K562 (cell line): ENCODE measurements around the gene CDKN2C. TPM values are rescaled to one million over a fixed set of nuclear protein-coding genes. Genes with fewer than 3 reads are reported as not detected.

Experiments used
- ARID3A ChIP-seq: IDR thresholded peaks from 2 replicates; pipeline ENCODE4 v1.6.1; 2012; ENCODE audit warnings: low read depth, low read length, improper control_type of control experiment, borderline replicate concordance
- ARNT ChIP-seq, 2 experiments: fragments of 450-650 bp; IDR thresholded peaks; 2 replicates each; pipeline ENCODE4 v1.6.1; 2016; ENCODE audit warnings: mild to moderate bottlenecking in 1 of 2
- C11orf30 ChIP-seq: fragments of 450-650 bp; IDR thresholded peaks from 2 replicates; pipeline ENCODE4 v1.6.1; 2016; ENCODE audit warnings: low read depth, mild to moderate bottlenecking
- CGGBP1 ChIP-seq: fragments of 250-450 bp; sonication (Bioruptor Pico); IDR thresholded peaks from 2 replicates; pipeline ENCODE4 v1.9.0; 2021; ENCODE audit warnings: mild to moderate bottlenecking
- E2F6 ChIP-seq, 2 experiments: IDR thresholded peaks; 2 replicates each; pipeline ENCODE4 v1.6.1; 2011; ENCODE audit warnings: borderline replicate concordance in 1 of 2, control low read depth in 1 of 2, low read depth in 1 of 2, low read length in 1 of 2, mild to moderate bottlenecking in 1 of 2, mixed read lengths in 1 of 2, moderate library complexity in 1 of 2; ENCODE audit not compliant: insufficient read depth in 1 of 2, insufficient read length in 1 of 2, poor library complexity in 1 of 2, severe bottlenecking in 1 of 2; ENCODE audit errors: extremely low read depth in 1 of 2
- FIP1L1 ChIP-seq: fragments of 200-400 bp; formaldehyde crosslinking; IDR thresholded peaks from 2 replicates; pipeline ENCODE4 v1.6.1; 2018; ENCODE audit warnings: mild to moderate bottlenecking, low read depth, low read length; ENCODE audit not compliant: poor library complexity, severe bottlenecking
- FUS ChIP-seq: fragments of 200-400 bp; formaldehyde crosslinking; optimal IDR thresholded peaks from 2 replicates; pipeline ENCODE3; 2017; ENCODE audit warnings: low read depth, low read length
- ILK ChIP-seq: fragments of 450-650 bp; IDR thresholded peaks from 2 replicates; pipeline ENCODE4 v1.6.1; 2016; ENCODE audit warnings: missing genetic modification characterization, low read depth, mild to moderate bottlenecking, missing compliant biosample characterization, moderate library complexity, borderline replicate concordance
- IRF2 ChIP-seq: sonication (generic); formaldehyde crosslinking; IDR thresholded peaks from 2 replicates; pipeline ENCODE4 v1.8.1; 2022; ENCODE audit warnings: mild to moderate bottlenecking, missing genetic modification reagents
- KLF10 ChIP-seq: fragments of 250-450 bp; sonication (Bioruptor Pico); IDR thresholded peaks from 2 replicates; pipeline ENCODE4 v1.6.1; 2021; ENCODE audit warnings: matching md5 sums
- MTA3 ChIP-seq: fragments of 450-650 bp; formaldehyde crosslinking; IDR thresholded peaks from 2 replicates; pipeline ENCODE4 v1.6.1; 2017; ENCODE audit warnings: mild to moderate bottlenecking, borderline replicate concordance
- NCOA4 ChIP-seq: fragments of 450-650 bp; IDR thresholded peaks from 2 replicates; pipeline ENCODE4 v1.6.1; 2018; ENCODE audit warnings: mild to moderate bottlenecking; ENCODE audit not compliant: partially characterized antibody
- NR1H2 ChIP-seq: sonication (generic); formaldehyde crosslinking; IDR thresholded peaks from 2 replicates; pipeline ENCODE4 v1.4.0; 2020; ENCODE audit warnings: mild to moderate bottlenecking, missing genetic modification reagents
- NR2C2 ChIP-seq, 2 experiments: fragments of 200-800 bp in 1 of 2; sonication (Bioruptor generic) in 1 of 2; sonication (generic) in 1 of 2; formaldehyde crosslinking in 1 of 2; IDR thresholded peaks; 2 replicates each; pipeline versions ENCODE4 v1.6.1 to v1.8.0; 2016 to 2022; ENCODE audit warnings: mild to moderate bottlenecking in 1 of 2, missing compliant biosample characterization in 1 of 2, missing genetic modification characterization in 1 of 2, missing genetic modification reagents in 1 of 2
- POLR2A ChIP-seq: fragments of 450-650 bp; conservative IDR thresholded peaks from 2 replicates; pipeline ENCODE4 v1.6.1; 2016
- RAD21 ChIP-seq, 2 experiments: fragments of 250-450 bp in 1 of 2; fragments of 450-650 bp in 1 of 2; sonication (Bioruptor Pico) in 1 of 2; formaldehyde crosslinking in 1 of 2; IDR thresholded peaks in 1 of 2; conservative IDR thresholded peaks in 1 of 2; 2 replicates each; pipeline versions ENCODE4 v1.4.0 to v1.8.0; 2020 to 2022; ENCODE audit warnings: mild to moderate bottlenecking in 2 of 2, moderate library complexity in 1 of 2
- RBM34 ChIP-seq: fragments of 200-400 bp; formaldehyde crosslinking; IDR thresholded peaks from 2 replicates; pipeline ENCODE4 v1.6.1; 2018; ENCODE audit warnings: low read length, borderline replicate concordance; ENCODE audit not compliant: insufficient read depth
- SMARCA4 ChIP-seq: fragments of 450-650 bp; IDR thresholded peaks from 2 replicates; pipeline ENCODE4 v1.6.1; 2016
- SRF ChIP-seq, 2 experiments: fragments of 250-450, 450-650 bp in 1 of 2; sonication (Bioruptor Pico) in 1 of 2; sonication (generic) in 1 of 2; formaldehyde crosslinking; IDR thresholded peaks; 2 replicates each; pipeline versions ENCODE4 v1.5.0 to v1.5.1; 2020 to 2022; ENCODE audit warnings: mild to moderate bottlenecking in 1 of 2, missing genetic modification reagents in 1 of 2
- TFAP4 ChIP-seq: sonication (generic); formaldehyde crosslinking; IDR thresholded peaks from 2 replicates; pipeline ENCODE4 v1.8.0; 2022; ENCODE audit warnings: missing genetic modification reagents, mild to moderate bottlenecking, moderate library complexity, borderline replicate concordance
- ZBTB9 ChIP-seq: fragments of 450-650 bp; formaldehyde crosslinking; IDR thresholded peaks from 2 replicates; pipeline ENCODE4 v1.4.0; 2020; ENCODE audit warnings: mild to moderate bottlenecking, moderate library complexity
- ZC3H8 ChIP-seq: fragments of 450-650 bp; IDR thresholded peaks from 2 replicates; pipeline ENCODE4 v1.6.1; 2017
- ZNF184 ChIP-seq: sonication (generic); formaldehyde crosslinking; IDR thresholded peaks from 2 replicates; pipeline ENCODE4 v1.5.0; 2020; ENCODE audit warnings: missing genetic modification reagents
- polyA plus RNA-seq, 8 experiments: library from polyadenylated mRNA; depleted of rRNA in 4 of 8; stranded (reverse) in 5 of 8; unstranded in 3 of 8; fragments of >200 nt; fragmentation: Nextera tagmentation in 2 of 8; fragmentation: Illumina TruSeq in 1 of 8; extraction: Ambion mirVana in 2 of 8; extraction: Trizol in 1 of 8; gene quantifications; 2 replicates each; pipeline versions ENCODE4 v1.2.1 to v1.2.3, GENCODE V29; 2011 to 2014; ENCODE audit warnings: inconsistent platforms in 1 of 8, missing spikeins in 1 of 8
- total RNA-seq, 7 experiments: library from RNA; depleted of rRNA in 6 of 7; stranded (reverse); fragments of >200 nt in 6 of 7; fragmentation: Illumina TruSeq in 2 of 7; extraction: Trizol in 2 of 7; gene quantifications; 2 replicates each; pipeline versions ENCODE4 v1.2.1 to v1.2.3, GENCODE V29; 2011 to 2021; ENCODE audit warnings: low replicate concordance in 1 of 7

CDKN2C gene
- total and polyA plus RNA-seq, 9 of the 15 experiments (the other 6 are each of a cell fraction or from before 2014, with no cell fraction given): 11.9 to 74.3 (median 45.9) TPM

- peak; percentile 93 to 99 for TF ChIP-seq E2F6 (IDR thresholded peaks at IDR 0.05; ENCODE audit: borderline replicate concordance in 1 of 2, extremely low read depth in 1 of 2, insufficient read depth in 1 of 2, insufficient read length in 1 of 2, low read depth in 1 of 2, low read length in 1 of 2, poor library complexity in 1 of 2, severe bottlenecking in 1 of 2)
- peak in 1 of 2 experiments; percentile 57; a peak in 1 of 4 replicates for TF ChIP-seq SRF (CRISPR knock-in tag; IDR thresholded peaks at IDR 0.05)
- no peak for TF ChIP-seq ZC3H8
- TF ChIP-seq IRF2 (CRISPR knock-in tag): no peak
- peak; percentile 99 for TF ChIP-seq TFAP4
- TF ChIP-seq ARNT (IDR thresholded peaks at IDR 0.05): no peak
- TF ChIP-seq NCOA4: no peak
- peak; percentile 40 to 50; a peak in 3 of 4 replicates for TF ChIP-seq RAD21 (CRISPR knock-in tag; conservative IDR thresholded peaks at IDR 0.05 in 1 of 2, IDR thresholded peaks at IDR 0.05 in 1 of 2)
- TF ChIP-seq NR1H2: no peak
- TF ChIP-seq ZNF184 (CRISPR knock-in tag): no peak
- TF ChIP-seq FUS: no peak
- peak; percentile 15; the same call in 1 of the 2 replicates for TF ChIP-seq CGGBP1 (CRISPR knock-in tag)
- no peak for TF ChIP-seq KLF10 (CRISPR knock-in tag)
- peak; percentile 70; the same call in 1 of the 2 replicates for TF ChIP-seq ZBTB9 (CRISPR knock-in tag)
- peak; percentile 82 for TF ChIP-seq MTA3
- TF ChIP-seq RBM34: no peak
- no peak for TF ChIP-seq SMARCA4
- TF ChIP-seq ARID3A: no peak
- TF ChIP-seq ILK: no peak
- TF ChIP-seq C11orf30: peak; percentile 81
- TF ChIP-seq NR2C2 (CRISPR knock-in tag; IDR thresholded peaks at IDR 0.05): peak; percentile 83; the same call in 1 of the 2 replicates
- no peak; the same call in 1 of the 2 replicates for TF ChIP-seq NR2C2 (tag; IDR thresholded peaks at IDR 0.05)
- peak; percentile 80 for TF ChIP-seq FIP1L1
- TF ChIP-seq POLR2A: peak; percentile 89
These were observed 1.8 kb upstream of the CDKN2C start (continued) for GRCh38 chr1:50968158-50968820.
